Glomerular visceral epithelial cell (primary cell): ENCODE results near the gene ORAI3.
A peak's percentile ranks its signal among the peaks of the same experiment; 100 is the strongest.

ENCODE experiments used
- DNase-seq: peaks from one replicate; pipeline ENCODE4 v3.0.0-alpha.2; 2016; ENCODE audit errors: extremely low spot score

The ORAI3 gene

GRCh38 chr16:30948667-30949649, at the start of gene ORAI3:
Gene ORAI3, plus strand, starts transcription at chr16:30949068. Its CDS starts 222 bp downstream, at chr16:30949290.
- peak; percentile 64 for DNase-seq

DNA sequence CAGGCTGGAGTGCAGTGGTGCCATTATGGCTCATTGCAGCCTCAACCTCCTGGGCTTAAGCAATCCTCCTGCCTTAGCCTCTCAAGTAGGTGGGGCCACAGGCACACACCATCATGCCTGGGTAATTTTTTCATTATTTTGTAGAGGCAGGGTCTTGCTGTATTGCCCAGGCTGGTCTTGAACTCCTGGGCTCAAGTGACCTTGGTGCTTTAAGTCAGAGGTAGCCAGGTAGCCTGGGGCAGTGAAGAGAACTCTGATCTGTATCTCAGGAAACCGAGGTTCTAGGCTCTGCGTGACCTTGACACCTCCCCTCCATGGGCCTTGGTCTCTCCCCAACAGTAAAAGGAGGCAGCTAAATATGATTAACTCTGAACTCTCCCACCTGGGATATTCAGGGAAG, 49.1 kb upstream of the ORAI3 start:
- no peak for DNase-seq

- no peak for DNase-seq
These were observed 48.3 kb upstream of the ORAI3 start for GRCh38 chr16:30900588-30900987.

DNA sequence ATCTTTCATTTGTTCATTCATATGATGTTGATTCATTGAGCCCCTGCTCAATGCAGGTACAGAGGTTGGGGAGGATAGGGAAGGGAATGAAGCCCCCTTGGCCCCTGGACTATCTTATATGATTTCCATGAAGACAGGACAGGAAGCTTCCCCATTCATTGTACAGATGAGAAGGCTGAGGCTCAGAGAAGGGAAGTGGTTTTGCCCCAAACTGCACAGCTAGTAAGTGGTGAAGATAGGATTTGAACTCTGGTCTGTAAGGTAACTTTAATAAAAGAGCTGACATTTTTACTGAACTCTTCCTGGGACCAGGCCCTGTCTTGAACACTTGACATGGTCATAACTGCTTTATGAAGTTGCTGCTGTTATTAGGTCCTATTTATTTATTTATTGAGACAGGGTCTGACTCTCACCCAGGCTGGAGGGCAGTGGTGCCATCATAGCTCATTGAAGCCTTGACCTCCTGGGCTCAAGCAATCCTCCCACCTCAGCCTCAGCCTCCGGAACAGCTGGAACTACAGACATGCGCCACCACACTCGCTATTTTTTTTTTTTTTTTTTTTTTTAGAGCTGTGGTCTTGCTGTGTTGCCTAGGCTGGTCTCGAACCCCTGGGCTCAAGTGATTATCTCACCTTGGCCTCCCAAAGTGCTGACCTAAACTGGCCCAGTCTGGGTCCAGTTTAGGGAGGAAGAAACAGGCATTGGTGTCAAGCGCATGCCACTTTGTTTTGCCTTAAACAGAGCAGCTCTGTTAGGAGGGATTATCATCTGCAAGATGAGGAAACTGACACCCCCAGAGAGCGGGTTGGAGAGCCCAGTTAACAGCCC, 47.5 kb upstream of the ORAI3 start:
- DNase-seq: no peak

DNA sequence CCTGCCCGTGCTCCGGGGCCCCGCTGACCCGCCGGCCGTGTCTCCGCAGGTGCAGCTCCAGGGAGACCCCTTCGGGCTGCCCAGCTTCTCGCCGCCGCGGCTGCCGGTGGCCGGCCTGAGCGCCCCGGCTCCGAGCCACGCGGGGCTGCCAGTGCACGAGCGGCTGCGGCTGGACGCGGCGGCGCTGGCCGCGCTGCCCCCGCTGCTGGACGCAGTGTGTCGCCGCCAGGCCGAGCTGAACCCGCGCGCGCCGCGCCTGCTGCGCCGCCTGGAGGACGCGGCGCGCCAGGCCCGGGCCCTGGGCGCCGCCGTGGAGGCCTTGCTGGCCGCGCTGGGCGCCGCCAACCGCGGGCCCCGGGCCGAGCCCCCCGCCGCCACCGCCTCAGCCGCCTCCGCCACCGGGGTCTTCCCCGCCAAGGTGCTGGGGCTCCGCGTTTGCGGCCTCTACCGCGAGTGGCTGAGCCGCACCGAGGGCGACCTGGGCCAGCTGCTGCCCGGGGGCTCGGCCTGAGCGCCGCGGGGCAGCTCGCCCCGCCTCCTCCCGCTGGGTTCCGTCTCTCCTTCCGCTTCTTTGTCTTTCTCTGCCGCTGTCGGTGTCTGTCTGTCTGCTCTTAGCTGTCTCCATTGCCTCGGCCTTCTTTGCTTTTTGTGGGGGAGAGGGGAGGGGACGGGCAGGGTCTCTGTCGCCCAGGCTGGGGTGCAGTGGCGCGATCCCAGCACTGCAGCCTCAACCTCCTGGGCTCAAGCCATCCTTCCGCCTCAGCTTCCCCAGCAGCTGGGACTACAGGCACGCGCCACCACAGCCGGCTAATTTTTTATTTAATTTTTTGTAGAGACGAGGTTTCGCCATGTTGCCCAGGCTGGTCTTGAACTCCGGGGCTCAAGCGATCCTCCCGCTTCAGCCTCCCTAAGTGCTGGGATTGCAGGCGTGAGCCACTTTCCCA, 46.6 kb upstream of the ORAI3 start:
- peak; percentile 51 for DNase-seq

DNA sequence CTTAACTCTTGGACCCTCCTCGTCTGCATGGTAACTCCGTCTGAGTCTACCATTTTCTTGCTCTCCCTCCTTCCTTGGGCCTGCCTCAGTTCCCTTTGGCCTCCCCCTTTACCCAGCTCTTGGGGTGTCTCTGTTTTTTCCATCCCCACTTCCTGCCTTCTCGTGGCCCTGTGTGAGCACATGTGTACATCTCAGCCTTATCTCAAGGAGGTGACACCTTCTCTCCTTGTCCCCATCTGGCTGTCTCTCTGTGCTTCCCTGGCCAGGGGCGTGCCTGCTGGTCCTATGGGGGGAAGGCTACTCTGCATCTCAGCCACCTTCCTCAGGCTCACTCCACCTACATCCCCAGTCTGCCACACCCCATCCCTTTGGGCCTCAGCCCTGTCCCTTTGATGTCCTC, 45.9 kb upstream of the ORAI3 start:
- DNase-seq: no peak

- DNase-seq: no peak
These were observed 45.3 kb upstream of the ORAI3 start for GRCh38 chr16:30903596-30903995.

GRCh38 chr16:30904114-30904780, 44.6 kb upstream of the ORAI3 start:
- no peak for DNase-seq

DNA sequence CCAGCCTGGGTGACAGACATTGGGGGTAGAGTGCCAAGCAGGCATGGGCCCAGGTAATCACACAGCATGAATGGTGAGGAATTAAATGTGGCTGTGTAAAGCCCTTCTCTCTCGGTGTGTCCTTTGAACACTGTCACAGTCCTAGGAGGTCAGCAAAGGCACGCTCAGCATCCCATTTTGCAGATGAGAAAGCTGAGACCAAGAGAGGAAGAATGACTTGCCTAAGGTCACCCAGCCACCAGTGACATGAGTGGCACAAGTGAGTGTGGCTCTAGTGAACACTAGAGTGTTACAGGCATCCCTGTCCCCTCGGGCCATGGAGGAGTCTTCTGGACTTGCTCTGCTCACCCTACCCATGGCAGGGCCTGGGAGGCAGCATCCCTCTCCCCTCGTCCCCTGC, 41.8 kb upstream of the ORAI3 start:
- DNase-seq: no peak

DNA sequence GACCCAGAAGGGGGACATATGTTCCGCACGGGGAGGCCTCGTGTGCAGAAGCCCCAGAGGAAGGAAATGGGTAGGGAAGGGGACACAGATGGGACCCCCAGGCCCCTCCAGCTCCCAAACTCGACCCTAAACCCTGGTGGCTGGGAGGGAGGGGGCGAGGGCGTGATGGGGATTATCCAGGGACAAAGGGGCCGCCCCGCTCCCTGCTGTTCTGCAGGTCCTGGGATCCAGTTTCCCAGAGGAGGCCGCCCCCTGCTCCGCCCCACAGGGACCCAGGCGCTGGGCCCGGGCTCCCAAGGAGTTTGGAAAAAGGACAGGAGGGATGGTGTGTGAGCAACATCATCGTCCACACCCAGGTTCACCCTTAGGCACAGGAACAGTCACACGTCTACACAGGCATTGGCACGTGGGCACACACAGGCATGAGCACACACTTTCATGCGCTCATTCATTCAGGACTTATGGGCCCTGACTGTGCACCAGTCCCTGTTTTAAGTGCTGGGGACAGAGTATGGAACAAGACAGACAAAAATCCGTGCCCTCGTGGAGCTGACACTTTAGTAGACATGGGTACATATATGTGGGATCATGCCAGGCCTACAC, 38.3 kb upstream of the ORAI3 start:
- no peak for DNase-seq

- no peak for DNase-seq
These were observed 36.0 kb upstream of the ORAI3 start for GRCh38 chr16:30912794-30913412.

DNA sequence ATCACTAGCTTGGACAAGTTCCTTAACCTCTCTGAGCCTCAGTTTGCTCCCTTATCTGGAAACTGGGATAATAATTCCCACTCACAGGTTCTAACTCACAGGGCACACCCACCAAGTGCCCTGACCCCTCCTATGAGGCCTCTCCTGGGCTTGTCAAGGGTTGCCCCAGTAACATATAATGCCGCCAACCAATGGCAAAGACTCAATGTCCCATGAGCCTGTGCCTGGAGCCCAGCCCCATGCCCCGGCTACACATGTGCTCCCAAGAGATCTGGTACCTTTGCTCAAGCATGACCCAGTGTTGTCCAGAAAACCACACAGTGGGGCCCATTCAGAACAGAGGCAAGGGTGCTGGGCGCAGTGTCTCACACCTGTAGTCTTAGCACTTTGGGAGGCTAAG, 34.0 kb upstream of the ORAI3 start:
- no peak for DNase-seq

- DNase-seq: no peak
These were observed 30.3 kb upstream of the ORAI3 start for GRCh38 chr16:30918614-30919013.

DNA sequence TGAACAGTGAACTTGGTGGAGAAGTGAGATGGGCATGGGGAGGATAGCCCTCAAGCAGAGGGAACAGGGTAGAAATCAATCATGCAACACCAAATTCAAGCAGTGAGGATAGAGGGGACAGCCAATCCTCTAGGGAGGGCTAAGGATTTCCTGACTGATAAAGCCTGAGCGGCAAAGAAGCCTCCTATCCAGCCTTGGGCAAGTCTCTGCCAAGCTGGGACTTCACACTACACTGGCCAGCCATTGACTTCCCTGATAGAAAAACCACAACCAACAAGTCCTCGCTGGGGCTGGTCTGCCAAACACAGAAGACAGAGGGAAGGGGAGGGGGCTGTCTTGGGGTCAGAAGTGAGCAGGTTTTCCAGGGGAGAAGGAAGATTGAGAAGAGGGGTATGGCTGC, 28.0 kb upstream of the ORAI3 start:
- DNase-seq: no peak

- no peak for DNase-seq
These were observed 27.5 kb upstream of the ORAI3 start for GRCh38 chr16:30921459-30921747.

DNA sequence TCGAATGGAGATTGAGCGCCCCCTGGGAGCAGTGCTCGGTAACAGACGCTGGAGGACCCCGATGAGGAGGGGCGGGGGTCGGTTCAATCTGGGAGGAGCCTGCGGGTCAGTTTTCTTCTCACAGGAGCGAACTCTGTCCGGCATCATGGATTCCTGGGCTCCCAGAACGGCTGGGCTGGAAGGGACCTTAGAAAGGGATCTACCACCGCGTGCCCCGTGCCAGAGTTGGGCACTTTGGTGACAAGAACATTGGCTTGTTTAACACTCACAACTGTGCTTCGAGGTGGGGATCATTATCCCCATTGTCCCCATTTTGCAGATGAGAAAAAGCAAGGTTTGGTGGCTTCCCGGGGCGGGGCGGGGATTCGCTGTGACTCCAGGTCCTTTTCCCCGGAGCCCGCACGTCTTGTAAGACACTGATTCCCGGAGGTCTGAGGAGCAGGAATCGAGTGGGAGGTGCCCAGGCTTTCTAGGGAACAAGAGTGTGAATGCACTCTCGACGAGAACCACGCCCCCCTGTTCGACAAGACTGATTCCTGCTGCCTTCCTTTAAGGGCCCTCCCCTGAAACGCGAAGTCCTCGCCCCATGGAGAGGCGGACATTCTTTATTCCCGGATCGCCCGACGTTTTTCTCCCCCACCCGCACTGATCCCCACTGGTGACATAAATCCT, 27.0 kb upstream of the ORAI3 start:
- DNase-seq: peak; percentile 86

DNA sequence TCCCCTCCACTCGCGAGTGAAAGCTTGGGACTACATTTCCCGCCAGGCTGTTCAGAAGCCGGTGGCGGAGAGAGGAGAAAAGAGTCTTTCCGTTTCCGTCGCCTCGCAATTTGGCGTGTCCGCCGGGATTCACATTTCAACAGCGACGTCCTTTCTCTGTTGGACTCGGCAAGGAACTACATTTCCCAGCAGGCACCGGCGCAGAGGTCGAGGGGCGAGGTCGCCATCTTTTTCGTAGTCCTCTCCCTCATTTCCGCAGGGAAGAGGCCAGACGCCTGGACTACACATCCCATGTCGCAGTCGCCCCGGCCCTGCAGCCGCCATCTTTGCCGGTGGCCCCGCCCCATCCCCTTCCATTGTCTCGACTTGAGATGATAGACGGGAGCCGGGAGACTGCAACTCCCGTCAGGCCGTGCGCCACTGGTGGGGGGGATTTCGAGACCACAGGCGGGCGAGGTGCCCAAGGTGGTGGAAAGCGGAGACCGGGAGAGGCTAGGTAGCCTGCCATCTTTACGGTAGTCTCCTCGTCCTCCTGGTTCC, 26.4 kb upstream of the ORAI3 start:
- DNase-seq: peak; percentile 99

DNA sequence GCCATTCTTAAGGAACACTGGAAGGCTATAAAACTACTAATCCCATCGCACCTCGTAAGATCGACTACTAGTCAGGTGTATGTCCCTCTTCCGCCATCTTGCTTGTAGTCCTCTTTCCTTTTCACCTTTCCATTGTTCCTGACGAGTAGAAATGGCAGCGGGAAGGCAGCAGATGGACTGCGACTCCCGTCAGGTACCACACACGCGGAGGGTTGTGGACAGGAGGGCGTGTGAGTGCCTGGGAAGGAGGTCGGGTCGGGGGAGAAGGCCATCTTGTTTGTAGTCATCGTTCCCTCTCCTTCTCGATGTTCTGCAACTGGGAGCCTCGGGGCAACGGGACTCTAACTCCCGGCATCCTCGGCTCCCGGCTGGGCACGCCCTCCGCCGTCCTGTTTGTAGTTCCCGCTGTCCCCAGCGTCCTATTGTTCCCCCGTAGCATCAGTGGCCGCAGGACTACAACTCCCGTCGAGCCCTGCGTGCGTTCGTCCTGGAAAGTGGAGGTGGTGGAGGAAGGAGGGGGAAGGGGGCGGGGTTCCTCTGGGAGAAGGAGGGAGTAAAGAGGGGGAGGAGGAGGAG, 25.8 kb upstream of the ORAI3 start:
- DNase-seq: peak; percentile 99

DNA sequence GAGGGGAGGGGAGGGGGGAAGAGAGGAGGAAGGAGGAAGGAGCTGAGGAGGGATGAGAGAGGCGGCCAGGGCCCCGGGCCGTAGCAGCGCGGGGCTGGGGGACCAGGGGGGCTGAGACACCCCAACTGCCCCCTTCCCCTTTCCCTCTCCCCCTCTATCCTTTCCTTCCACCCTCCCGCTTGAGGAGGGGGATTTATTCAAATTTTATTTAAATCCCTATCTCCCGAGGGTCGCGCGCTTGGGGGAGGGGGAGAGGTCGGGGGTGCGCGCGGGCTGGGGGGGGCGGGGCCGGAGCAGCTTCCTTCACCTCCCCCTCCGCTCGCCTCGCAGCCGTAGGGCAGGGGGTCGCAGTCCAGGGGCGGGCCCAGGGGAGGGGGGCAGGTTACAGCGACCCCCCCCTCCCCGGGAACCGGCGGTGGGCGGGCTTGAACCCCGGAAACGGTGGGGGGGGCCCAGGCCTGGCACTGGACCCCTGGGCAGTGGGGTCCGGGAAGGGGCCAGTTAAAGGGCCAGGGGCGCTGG, 25.3 kb upstream of the ORAI3 start, which contains the start of gene FBXL19:
Gene FBXL19 (plus strand): TSS at position 19 of the 522 bp plus-strand sequence. CDS start 2,183 bp downstream, outside the sequence.
- no peak for DNase-seq
